ENCODE data around the gene SPECC1L.

The SPECC1L gene

GRCh38 chr22:24230911-24231656, 39.5 kb upstream of the SPECC1L start:
- no peak for TF ChIP-seq CEBPB (IDR thresholded peaks at IDR 0.05)
- TF ChIP-seq EP300 (IDR thresholded peaks at IDR 0.05; ENCODE audit: borderline replicate concordance) = no peak
- TF ChIP-seq NFIC (IDR thresholded peaks at IDR 0.05) = peak; percentile 49; the same call in 1 of the 2 replicates
- TF ChIP-seq RAD21 (IDR thresholded peaks at IDR 0.05; ENCODE audit: low read depth) = peak; percentile 46; the same call in 1 of the 2 replicates

- TF ChIP-seq TAF1 (IDR thresholded peaks at IDR 0.05; ENCODE audit: low read depth) = no peak
- no peak for TF ChIP-seq CEBPB (IDR thresholded peaks at IDR 0.05)
- TF ChIP-seq REST (IDR thresholded peaks at IDR 0.05; ENCODE audit: low read depth) = no peak
- TF ChIP-seq ZBTB7A (IDR thresholded peaks at IDR 0.05; ENCODE audit: low read depth) = no peak
- TF ChIP-seq RAD21 (IDR thresholded peaks at IDR 0.05; ENCODE audit: low read depth) = no peak
- TF ChIP-seq TCF12 (IDR thresholded peaks at IDR 0.05; ENCODE audit: low read depth) = no peak
- no peak for TF ChIP-seq EGR1 (IDR thresholded peaks at IDR 0.05)
- TF ChIP-seq TEAD4 (IDR thresholded peaks at IDR 0.05) = no peak
- no peak for TF ChIP-seq YY1 (IDR thresholded peaks at IDR 0.05; ENCODE audit: low read depth)
- no peak for TF ChIP-seq MAX (IDR thresholded peaks at IDR 0.05)
- no peak for TF ChIP-seq FOXM1 (IDR thresholded peaks at IDR 0.05; ENCODE audit: borderline replicate concordance, low read depth)
- no peak for TF ChIP-seq CREB1 (IDR thresholded peaks at IDR 0.05; ENCODE audit: low read depth)
- no peak for TF ChIP-seq NFIC (IDR thresholded peaks at IDR 0.05)
- no peak for TF ChIP-seq USF1 (IDR thresholded peaks at IDR 0.05)
- TF ChIP-seq EP300 (IDR thresholded peaks at IDR 0.05; ENCODE audit: borderline replicate concordance) = no peak
These were observed 38.9 kb upstream of the SPECC1L start for GRCh38 chr22:24231706-24232105.

GRCh38 chr22:24232124-24232523, 38.5 kb upstream of the SPECC1L start:
- TF ChIP-seq REST (IDR thresholded peaks at IDR 0.05; ENCODE audit: low read depth) = no peak
- TF ChIP-seq EGR1 (IDR thresholded peaks at IDR 0.05) = no peak
- no peak for TF ChIP-seq ZBTB7A (IDR thresholded peaks at IDR 0.05; ENCODE audit: low read depth)
- no peak for TF ChIP-seq TCF12 (IDR thresholded peaks at IDR 0.05; ENCODE audit: low read depth)
- TF ChIP-seq TAF1 (IDR thresholded peaks at IDR 0.05; ENCODE audit: low read depth) = no peak
- no peak for TF ChIP-seq MAX (IDR thresholded peaks at IDR 0.05)
- no peak for TF ChIP-seq CEBPB (IDR thresholded peaks at IDR 0.05)
- TF ChIP-seq YY1 (IDR thresholded peaks at IDR 0.05; ENCODE audit: low read depth) = no peak
- no peak for TF ChIP-seq TEAD4 (IDR thresholded peaks at IDR 0.05)
- no peak for TF ChIP-seq NFIC (IDR thresholded peaks at IDR 0.05)
- TF ChIP-seq CREB1 (IDR thresholded peaks at IDR 0.05; ENCODE audit: low read depth) = no peak
- TF ChIP-seq RAD21 (IDR thresholded peaks at IDR 0.05; ENCODE audit: low read depth) = no peak

GRCh38 chr22:24232725-24233124, 37.9 kb upstream of the SPECC1L start:
- no peak for TF ChIP-seq EP300 (IDR thresholded peaks at IDR 0.05; ENCODE audit: borderline replicate concordance)
- no peak for TF ChIP-seq YY1 (IDR thresholded peaks at IDR 0.05; ENCODE audit: low read depth)

GRCh38 chr22:24233235-24233634, 37.4 kb upstream of the SPECC1L start:
- TF ChIP-seq MAX (IDR thresholded peaks at IDR 0.05) (no peak), EGR1 (IDR thresholded peaks at IDR 0.05) (no peak), EP300 (IDR thresholded peaks at IDR 0.05; ENCODE audit: borderline replicate concordance) (no peak), TEAD4 (IDR thresholded peaks at IDR 0.05) (no peak), NFIC (IDR thresholded peaks at IDR 0.05) (no peak), CEBPB (IDR thresholded peaks at IDR 0.05) (no peak), CREB1 (IDR thresholded peaks at IDR 0.05; ENCODE audit: low read depth) (no peak), ZBTB7A (IDR thresholded peaks at IDR 0.05; ENCODE audit: low read depth) (no peak), USF1 (IDR thresholded peaks at IDR 0.05) (no peak), TCF12 (IDR thresholded peaks at IDR 0.05; ENCODE audit: low read depth) (no peak), FOXM1 (IDR thresholded peaks at IDR 0.05; ENCODE audit: borderline replicate concordance, low read depth) (no peak), TAF1 (IDR thresholded peaks at IDR 0.05; ENCODE audit: low read depth) (no peak), REST (IDR thresholded peaks at IDR 0.05; ENCODE audit: low read depth) (no peak), YY1 (IDR thresholded peaks at IDR 0.05; ENCODE audit: low read depth) (no peak), RAD21 (IDR thresholded peaks at IDR 0.05; ENCODE audit: low read depth) (no peak)
